Esophagus squamous epithelium (tissue), 4 donors: Measurements from ENCODE around the gene KIF13A.

ENCODE experiments used
- POLR2A ChIP-seq, 4 donors: fragments of 450-650 bp; IDR thresholded peaks; one replicate each; pipeline ENCODE4 v1.6.1; 2017; ENCODE audit warnings: antibody characterized with exemption in 4 of 4, mild to moderate bottlenecking in 4 of 4, moderate library complexity in 3 of 4
- TF ChIP-seq, protein P1 (sequence below), 6 experiments: fragments of 450-650 bp in 4 of 6; fragments of 200-600 bp in 2 of 6; sonication (generic) in 2 of 6; IDR thresholded peaks; one replicate each; pipeline ENCODE4 v1.5.1; 2016 to 2019; ENCODE audit warnings: antibody characterized with exemption in 6 of 6, mild to moderate bottlenecking in 4 of 6, moderate library complexity in 4 of 6

DNA sequence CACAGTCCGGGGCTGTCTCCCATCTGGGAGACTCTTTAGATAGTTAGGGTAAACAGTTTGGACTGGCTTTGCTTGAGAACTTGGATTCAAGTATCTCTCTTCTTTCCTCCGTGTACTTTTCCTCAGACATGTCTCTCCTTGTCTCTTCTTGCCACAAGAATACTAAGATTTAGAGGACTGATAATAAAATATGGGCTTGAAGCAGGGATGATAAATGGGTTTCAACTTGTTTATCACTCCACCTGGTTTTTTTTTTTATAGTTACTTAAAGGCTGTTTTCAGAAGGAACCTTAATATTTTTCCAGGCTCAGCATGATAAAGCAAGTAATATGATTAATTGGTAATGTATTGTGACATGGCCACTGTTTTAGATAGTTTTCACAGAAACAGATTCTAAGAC, 40.9 kb upstream of the KIF13A start:
- TF ChIP-seq, protein P1, sequence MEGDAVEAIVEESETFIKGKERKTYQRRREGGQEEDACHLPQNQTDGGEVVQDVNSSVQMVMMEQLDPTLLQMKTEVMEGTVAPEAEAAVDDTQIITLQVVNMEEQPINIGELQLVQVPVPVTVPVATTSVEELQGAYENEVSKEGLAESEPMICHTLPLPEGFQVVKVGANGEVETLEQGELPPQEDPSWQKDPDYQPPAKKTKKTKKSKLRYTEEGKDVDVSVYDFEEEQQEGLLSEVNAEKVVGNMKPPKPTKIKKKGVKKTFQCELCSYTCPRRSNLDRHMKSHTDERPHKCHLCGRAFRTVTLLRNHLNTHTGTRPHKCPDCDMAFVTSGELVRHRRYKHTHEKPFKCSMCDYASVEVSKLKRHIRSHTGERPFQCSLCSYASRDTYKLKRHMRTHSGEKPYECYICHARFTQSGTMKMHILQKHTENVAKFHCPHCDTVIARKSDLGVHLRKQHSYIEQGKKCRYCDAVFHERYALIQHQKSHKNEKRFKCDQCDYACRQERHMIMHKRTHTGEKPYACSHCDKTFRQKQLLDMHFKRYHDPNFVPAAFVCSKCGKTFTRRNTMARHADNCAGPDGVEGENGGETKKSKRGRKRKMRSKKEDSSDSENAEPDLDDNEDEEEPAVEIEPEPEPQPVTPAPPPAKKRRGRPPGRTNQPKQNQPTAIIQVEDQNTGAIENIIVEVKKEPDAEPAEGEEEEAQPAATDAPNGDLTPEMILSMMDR (IDR thresholded peaks at IDR 0.05) = no peak
- no peak for TF ChIP-seq POLR2A (IDR thresholded peaks at IDR 0.05)
